Amniotic stem cell (primary cell): ENCODE measurements around the gene FGFR2.

Experiments
- DNase-seq: peaks from one replicate; lab custom pipeline; 2025; lab: John Stamatoyannopoulos, UW

The FGFR2 gene

GRCh38 chr10:121450247-121450646 is 148.0 kb downstream of the FGFR2 start:
- no peak for DNase-seq

DNA sequence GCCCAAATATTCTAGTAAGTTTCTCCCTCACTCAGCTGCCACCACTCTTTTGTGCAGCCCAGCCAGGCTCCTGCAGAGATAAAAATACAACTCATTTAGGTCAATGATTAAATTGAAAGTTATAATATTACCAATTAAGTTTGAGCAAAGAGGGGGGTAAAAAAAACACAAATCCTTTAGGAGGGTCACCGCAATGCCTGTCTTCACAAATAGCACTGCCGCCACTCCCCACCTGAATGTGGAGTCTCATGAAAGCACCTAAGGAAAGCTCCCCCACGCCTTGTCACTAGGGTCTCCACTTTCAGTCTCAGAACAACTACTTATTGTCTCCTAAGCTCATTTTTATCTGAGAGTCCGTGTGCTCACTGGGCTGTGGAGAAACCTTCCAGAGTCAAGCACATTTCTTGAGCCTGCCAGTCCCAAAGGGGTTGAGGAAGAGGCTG is 148.7 kb downstream of the FGFR2 start:
- DNase-seq = no peak

DNA sequence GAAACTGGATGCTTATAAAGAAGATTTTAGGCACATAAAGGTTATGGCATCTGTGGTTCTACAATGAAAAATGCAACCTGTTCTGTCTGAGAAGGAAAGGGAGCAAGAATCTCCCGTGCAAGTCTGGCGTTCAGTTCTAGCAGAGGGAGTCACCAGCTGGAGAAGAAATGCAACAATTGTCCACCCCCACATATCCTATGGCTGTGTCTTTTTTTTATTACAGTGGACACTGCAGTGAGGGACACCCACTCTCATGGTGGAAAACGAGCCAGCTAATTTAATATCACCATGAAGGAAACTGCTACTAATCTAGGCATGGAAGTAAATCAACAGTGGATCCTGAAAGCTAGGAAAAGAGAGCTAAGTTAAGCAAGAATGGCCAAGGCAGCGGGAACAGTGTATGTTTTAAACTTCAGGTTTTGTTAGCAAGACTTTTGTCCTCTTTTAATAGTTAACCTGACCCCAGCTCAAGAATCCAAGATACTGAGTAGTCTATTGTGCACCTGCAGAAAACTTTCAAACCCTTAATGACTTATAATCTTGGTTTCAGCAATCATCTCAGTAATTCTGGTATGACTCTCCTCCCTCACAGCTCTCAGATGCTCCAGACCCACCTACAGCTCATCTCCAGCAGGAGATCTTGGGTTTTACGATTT is 149.3 kb downstream of the FGFR2 start:
- no peak for DNase-seq

DNA sequence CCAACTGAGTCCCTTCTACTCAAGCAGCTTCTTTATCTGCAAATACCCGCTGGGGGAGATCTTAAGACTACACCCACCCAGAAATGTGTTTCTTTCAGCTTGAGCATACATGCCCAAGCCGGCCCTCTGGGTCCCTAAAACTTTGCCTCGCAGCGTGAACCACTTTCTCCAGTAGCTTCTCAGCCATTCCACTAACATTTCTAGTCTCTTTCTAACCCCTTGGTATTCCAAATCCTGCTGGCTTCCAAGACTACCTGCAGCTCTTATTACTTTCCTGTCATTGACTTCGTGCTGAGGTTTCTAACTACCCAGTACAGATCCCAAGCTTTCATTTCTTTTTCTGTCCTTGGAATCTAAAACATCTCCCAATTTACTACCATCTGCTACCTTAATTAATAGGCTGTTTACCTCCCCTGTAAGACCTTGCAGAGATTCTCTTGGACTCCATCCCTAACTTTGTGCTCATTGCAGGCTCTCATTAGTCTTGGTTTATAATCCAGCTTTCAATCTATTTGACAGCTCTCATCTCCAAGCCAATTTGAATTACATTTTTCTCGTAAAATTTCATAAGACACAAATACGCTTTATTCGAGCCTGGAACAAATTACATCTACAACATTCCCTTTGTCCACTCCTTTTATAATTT is 153.6 kb downstream of the FGFR2 start:
- no peak for DNase-seq

DNA sequence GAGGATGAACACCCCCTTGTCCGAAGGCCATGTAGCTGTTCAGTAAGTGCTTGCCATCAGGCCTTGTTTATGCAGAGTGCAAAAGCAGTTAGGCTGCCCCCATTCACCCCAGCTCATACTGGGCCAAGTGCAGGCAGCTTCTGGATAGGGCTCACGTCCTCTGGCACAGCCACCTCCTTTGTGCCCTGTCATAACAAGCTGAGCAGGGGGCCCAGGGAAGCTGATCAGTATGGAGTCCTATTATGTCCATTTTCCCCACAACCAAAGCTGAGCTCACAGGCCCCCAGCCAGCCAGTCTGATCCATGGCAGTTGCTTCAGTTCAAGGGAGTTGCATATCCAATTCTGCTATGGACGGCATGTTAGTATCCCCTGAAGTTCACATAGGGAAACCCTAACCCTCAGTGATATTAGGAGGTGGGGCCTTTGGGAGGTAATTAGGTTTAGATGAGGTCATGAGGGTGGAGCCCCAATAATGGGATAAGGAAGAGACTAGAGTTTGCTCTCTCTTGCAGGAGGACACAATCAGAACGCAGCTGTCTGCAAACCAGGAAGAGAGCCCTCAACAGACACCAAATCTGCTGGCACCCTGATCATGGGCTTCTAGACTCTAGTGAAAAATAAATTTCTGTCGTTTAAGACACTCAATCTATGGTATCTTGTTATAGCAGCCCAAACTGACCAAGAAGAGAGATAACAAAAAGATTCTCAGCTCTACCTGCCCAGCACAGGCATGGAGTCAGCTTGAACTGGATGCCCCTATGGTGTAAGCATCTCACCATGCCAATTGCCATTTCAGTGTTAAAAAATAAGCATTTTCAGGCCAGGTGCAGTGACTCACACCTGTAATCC is 155.9 kb downstream of the FGFR2 start:
- no peak for DNase-seq

DNA sequence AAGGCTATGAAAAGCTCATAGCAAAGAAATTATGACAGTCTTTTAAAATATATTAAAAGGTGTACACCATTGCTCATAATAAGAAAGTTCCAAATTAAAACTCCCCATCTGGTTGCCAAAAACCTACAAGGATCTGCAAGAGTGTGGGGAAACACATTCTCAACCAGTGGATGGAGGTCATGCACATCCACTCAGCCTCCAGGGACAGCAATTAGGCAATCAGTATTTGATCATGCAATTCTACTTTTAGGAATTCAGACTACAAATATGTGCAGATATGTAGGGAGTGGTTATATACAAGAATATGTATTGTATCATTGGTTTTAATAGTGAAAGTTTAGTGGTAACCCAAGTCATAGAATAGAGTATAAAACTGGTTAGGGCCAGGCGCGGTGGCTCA is 157.8 kb downstream of the FGFR2 start:
- no peak for DNase-seq

DNA sequence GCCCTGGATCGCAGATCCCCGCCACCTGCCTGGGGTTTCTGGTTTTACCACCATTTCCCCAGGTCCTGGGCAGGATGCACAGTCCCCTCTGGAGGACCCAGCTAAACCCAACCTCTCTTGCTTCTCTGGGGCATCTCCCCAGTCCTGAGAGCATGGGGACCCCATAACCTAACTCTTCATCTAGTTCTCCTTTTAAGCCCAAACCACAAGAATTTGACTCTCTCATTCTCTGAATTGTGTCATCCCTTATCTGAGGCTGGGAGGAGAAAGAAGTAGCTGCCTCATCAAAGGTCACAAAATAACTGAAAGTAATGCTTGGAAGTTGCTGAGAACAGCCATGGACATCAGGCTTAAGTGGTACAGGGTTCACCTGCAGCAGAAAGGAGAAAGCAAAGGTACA is 159.9 kb downstream of the FGFR2 start:
- no peak for DNase-seq

DNA sequence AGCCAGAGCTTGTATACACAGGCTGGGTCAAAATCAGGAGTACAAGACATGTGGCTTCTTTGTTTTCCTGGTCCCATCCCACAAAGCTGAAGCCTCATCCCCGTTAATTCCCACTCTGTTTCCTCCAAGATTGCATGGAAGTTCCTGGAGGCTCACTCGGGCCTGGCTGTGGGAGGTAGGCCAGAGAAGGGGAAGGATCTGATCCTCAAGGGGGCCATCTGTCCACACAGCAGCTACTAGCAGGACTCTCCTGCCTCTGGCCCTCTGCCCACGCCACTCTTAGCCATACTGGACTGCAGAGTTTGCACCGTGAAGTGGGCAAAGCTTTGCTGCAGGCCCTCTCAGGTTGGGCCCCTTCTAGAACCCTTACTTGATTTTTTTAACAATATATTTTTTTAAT is 160.6 kb downstream of the FGFR2 start:
- no peak for DNase-seq

GRCh38 chr10:121436630-121437341 is 161.5 kb downstream of the FGFR2 start:
- DNase-seq = no peak

DNA sequence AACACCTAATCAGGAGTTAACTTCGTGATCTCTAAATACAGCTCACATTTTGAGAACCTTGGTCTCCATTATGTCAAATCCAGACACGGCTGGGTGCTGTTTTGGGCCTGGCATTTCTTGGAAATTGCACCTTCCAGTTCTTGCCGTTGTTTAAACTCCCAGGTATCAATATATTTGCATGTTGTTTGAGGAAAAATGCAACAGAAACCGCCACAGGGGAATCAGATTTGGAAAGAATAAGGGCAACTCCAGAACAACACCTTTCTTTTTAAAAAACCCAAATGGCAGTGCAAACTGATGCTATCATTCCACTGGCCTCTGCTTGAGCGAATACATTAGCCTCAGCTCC is 162.0 kb downstream of the FGFR2 start:
- DNase-seq = no peak

DNA sequence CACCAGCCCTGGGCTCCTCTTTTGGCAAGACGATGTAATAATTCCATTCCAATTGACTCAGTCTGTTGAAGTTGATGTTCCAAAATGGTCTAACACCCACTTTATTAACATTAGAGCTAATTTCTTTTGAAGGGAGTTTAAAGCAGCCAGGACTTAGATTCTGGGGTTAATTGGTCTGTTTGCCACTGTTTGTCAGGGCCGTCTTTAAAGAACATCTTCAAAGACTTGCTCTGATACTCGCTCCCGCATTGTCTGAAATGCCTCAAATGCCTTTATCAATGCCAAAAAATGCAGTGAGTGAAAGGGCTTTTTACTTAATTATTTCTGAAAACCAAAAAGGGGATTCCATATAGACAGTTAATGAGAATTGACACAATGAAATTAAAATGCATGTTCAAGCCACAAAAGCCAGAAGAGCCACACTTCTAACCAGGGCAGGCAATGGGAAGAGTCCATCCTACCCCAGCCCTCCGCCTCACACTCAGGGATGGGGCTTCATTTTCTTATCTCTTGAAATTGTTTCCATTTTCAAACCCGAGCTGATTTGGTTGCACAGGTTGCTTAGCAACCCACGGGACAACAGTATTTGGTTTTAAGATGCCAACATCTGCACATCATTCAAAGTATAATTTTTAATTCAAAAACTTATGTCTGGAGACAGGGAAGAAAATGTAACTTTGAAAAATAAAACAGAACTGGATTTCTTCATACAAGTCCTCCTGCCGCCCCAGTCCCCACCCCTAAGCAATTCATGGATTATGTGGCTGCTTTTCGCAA is 163.0 kb downstream of the FGFR2 start:
- DNase-seq = no peak

GRCh38 chr10:121433965-121434364 is 164.3 kb downstream of the FGFR2 start:
- DNase-seq = no peak

DNA sequence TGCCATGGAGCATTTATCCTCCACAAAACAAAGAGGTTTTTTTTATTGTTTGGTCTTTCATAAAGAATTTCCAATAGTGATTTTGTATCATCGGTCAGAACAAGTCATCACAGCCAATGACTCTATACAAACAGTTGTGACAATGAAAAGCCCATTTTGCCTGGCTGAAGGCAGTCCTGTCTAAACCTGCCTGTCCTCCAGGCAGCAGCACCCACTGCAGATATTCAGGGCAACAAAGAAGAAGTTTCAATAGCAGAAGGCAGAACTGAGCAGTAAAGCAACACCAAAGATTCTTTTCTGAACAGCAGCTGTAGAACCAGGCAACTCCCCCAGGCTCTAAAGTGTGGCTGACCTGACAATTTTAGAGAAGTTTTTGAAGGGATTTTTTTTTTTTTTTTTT is 169.4 kb downstream of the FGFR2 start:
- DNase-seq = no peak
